Gastrocnemius medialis (tissue), 4 donors: ENCODE data around the gene SCUBE3.

Experiments
- CTCF ChIP-seq, 5 experiments: fragments of 450-650 bp in 3 of 5; fragments of 200-600 bp in 2 of 5; sonication (generic) in 2 of 5; IDR thresholded peaks in 4 of 5; conservative IDR thresholded peaks in 1 of 5; 1 replicate in 4 of 5; 2 replicates in 1 of 5; pipeline ENCODE4 v1.5.1; 2016 to 2019; ENCODE audit warnings: antibody characterized with exemption in 5 of 5, mild to moderate bottlenecking in 3 of 5, moderate library complexity in 3 of 5
- POLR2A ChIP-seq, 2 donors: fragments of 450-650 bp; IDR thresholded peaks; one replicate each; pipeline ENCODE4 v1.6.1; 2017; ENCODE audit warnings: antibody characterized with exemption in 2 of 2, mild to moderate bottlenecking in 2 of 2, moderate library complexity in 2 of 2

GRCh38 chr6:35183281-35183680 lies 30.5 kb upstream of the SCUBE3 start:
- no peak for TF ChIP-seq CTCF (IDR thresholded peaks at IDR 0.05 in 4 of 5, conservative IDR thresholded peaks at IDR 0.05 in 1 of 5)
- no peak for TF ChIP-seq POLR2A (IDR thresholded peaks at IDR 0.05)
